ENCODE data around the gene LAMA2. TPM values are rescaled to one million over a fixed set of nuclear protein-coding genes. Genes with fewer than 3 reads are reported as not detected.

LAMA2 gene
- total RNA-seq, 1 experiment from 2014 or later = 8.2 TPM

GRCh38 chr6:128855581-128856085, 27.3 kb upstream of the LAMA2 start:
- H3K9me2 ChIP-seq (ENCODE audit: insufficient read depth) = no peaks in the 10 kb centered on the region
- H3K4me3 ChIP-seq (replicated peaks in 1 of 2; ENCODE audit: low read depth in 1 of 2, low read length in 2 of 2) = no peak overlapping the region
- POLR2A ChIA-PET = no interaction called here
- H3K9ac ChIP-seq (ENCODE audit: low read length) = no peak overlapping the region
- H2AFZ ChIP-seq (ENCODE audit: low read depth, low read length, poor library complexity, severe bottlenecking) = no peak overlapping the region
- H4K20me1 ChIP-seq (ENCODE audit: insufficient read depth) = no peaks in the 10 kb centered on the region
- H3K9me3 ChIP-seq (ENCODE audit: control insufficient read depth in 1 of 2, insufficient read depth in 1 of 2, low read depth in 1 of 2, low read length in 2 of 2) = peaks cover 0 to 8% of the 10 kb centered on the region in 2 experiments; a peak in 1 of 4 replicates
- ATAC-seq (no peak), DNase-seq (ENCODE audit: low read depth, low spot score) (no peak)
- intact Hi-C loops (cut with micrococcal nuclease) = no loop called here
- CTCF ChIA-PET = no interaction called here
- no peak overlapping the region for H3K27ac ChIP-seq (ENCODE audit: low read depth, low read length)
- no peak overlapping the region for H3K4me2 ChIP-seq (ENCODE audit: low read length)
- H3K36me3 ChIP-seq (ENCODE audit: control insufficient read depth in 1 of 2, insufficient read depth in 2 of 2, low read length in 2 of 2) = no peaks in the 10 kb centered on the region
- H3K4me1 ChIP-seq (ENCODE audit: control insufficient read depth in 1 of 2, insufficient read depth in 2 of 2, low read length in 2 of 2) = no peaks in the 10 kb centered on the region
- RAD21 ChIA-PET (ENCODE audit: low non-redundant PET in 1 of 2, low total read pairs in 2 of 2, uncharacterized antibody in 2 of 2, unreplicated experiment in 2 of 2) = no interaction called here
- TF ChIP-seq SIN3A (IDR thresholded peaks at IDR 0.05; ENCODE audit: low read depth) = no peak
- TF ChIP-seq CEBPB (IDR thresholded peaks at IDR 0.05; ENCODE audit: low read depth) = no peak
- no peak for TF ChIP-seq ZNF274 (IDR thresholded peaks at IDR 0.05; ENCODE audit: low read depth, low read length)
- TF ChIP-seq REST (IDR thresholded peaks at IDR 0.05; ENCODE audit: low read depth) = no peak
- no peaks in the 10 kb centered on the region for H3K27me3 ChIP-seq (ENCODE audit: insufficient read depth, low read length)
- no TSS peak for BruUV-seq (replicated peaks)
- H3K79me2 ChIP-seq (ENCODE audit: insufficient read depth, low read length) = no peaks in the 10 kb centered on the region

GRCh38 chr6:128857806-128858205, 25.1 kb upstream of the LAMA2 start:
- Histone ChIP-seq H3K27me3 (ENCODE audit: insufficient read depth, low read length) (no peaks in the 10 kb centered on the region), H3K27ac (ENCODE audit: low read depth, low read length) (no peak overlapping the region), H3K36me3 (ENCODE audit: control insufficient read depth in 1 of 2, insufficient read depth in 2 of 2, low read length in 2 of 2) (no peaks in the 10 kb centered on the region), H3K9ac (ENCODE audit: low read length) (no peak overlapping the region), H3K4me1 (ENCODE audit: control insufficient read depth in 1 of 2, insufficient read depth in 2 of 2, low read length in 2 of 2) (no peaks in the 10 kb centered on the region), H3K9me3 (ENCODE audit: control insufficient read depth in 1 of 2, insufficient read depth in 1 of 2, low read depth in 1 of 2, low read length in 2 of 2) (peaks cover 0 to 8% of the 10 kb centered on the region in 2 experiments; a peak in 1 of 4 replicates), H4K20me1 (ENCODE audit: insufficient read depth) (no peaks in the 10 kb centered on the region), H2AFZ (ENCODE audit: low read depth, low read length, poor library complexity, severe bottlenecking) (no peak overlapping the region), H3K79me2 (ENCODE audit: insufficient read depth, low read length) (no peaks in the 10 kb centered on the region), H3K4me2 (ENCODE audit: low read length) (no peak overlapping the region), H3K9me2 (ENCODE audit: insufficient read depth) (no peaks in the 10 kb centered on the region), H3K4me3 (replicated peaks in 1 of 2; ENCODE audit: low read depth in 1 of 2, low read length in 2 of 2) (no peak overlapping the region)
- intact Hi-C loops (cut with micrococcal nuclease) = no loop called here
- ChIA-PET CTCF (no interaction called here), RAD21 (ENCODE audit: low non-redundant PET in 1 of 2, low total read pairs in 2 of 2, uncharacterized antibody in 2 of 2, unreplicated experiment in 2 of 2) (no interaction called here), POLR2A (no interaction called here)
- no peak for TF ChIP-seq SRF (IDR thresholded peaks at IDR 0.05; ENCODE audit: low read depth)
- TF ChIP-seq CBX3 (IDR thresholded peaks at IDR 0.05; ENCODE audit: low read depth) = no peak
- TF ChIP-seq REST (IDR thresholded peaks at IDR 0.05; ENCODE audit: low read depth) = no peak
- no peak for TF ChIP-seq ELF1 (IDR thresholded peaks at IDR 0.05; ENCODE audit: borderline replicate concordance, low read depth)
- TF ChIP-seq ZBTB33 (IDR thresholded peaks at IDR 0.05; ENCODE audit: extremely low read depth, insufficient replicate concordance, low read length) = no peak
- no peak for TF ChIP-seq EZH2 (IDR thresholded peaks at IDR 0.05)
- no peak for TF ChIP-seq SIN3A (IDR thresholded peaks at IDR 0.05; ENCODE audit: low read depth)
- DNase-seq (ENCODE audit: low read depth, low spot score) (no peak), ATAC-seq (no peak)
- BruUV-seq (replicated peaks) = no TSS peak
